ENCODE results near the gene DUSP9. TPM values are rescaled to one million over a fixed set of nuclear protein-coding genes. Genes with fewer than 3 reads are reported as not detected.

Gene DUSP9, protein sequence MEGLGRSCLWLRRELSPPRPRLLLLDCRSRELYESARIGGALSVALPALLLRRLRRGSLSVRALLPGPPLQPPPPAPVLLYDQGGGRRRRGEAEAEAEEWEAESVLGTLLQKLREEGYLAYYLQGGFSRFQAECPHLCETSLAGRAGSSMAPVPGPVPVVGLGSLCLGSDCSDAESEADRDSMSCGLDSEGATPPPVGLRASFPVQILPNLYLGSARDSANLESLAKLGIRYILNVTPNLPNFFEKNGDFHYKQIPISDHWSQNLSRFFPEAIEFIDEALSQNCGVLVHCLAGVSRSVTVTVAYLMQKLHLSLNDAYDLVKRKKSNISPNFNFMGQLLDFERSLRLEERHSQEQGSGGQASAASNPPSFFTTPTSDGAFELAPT
- under 1 TPM in 1 of 2 donors, not detected in 1; 0.16 TPM for total RNA-seq
- polyA plus RNA-seq (ENCODE audit: insufficient read length in 6 of 6), result under 1 TPM; 0.10 to 0.56 (median 0.30) TPM
- long read RNA-seq, donor 1, result 0 reads
- long read RNA-seq, donor 2, partial matches to known transcripts, result 0 of 1 reads
- long read RNA-seq, donor 2, other reads (novel, unspliced or antisense), result 0 of 1 reads
- long read RNA-seq, donor 3, result 0 reads
- long read RNA-seq, donor 4, result 0 reads
- long read RNA-seq, donor 5, result 0 reads
- long read RNA-seq, donor 6, result 0 reads
- long read RNA-seq, donor 7, partial matches to known transcripts, result 0 of 1 reads
- long read RNA-seq, donor 7, other reads (novel, unspliced or antisense), result 0 of 1 reads
- long read RNA-seq, donor 8, result 0 reads
- long read RNA-seq, donor 9, result 0 reads
- long read RNA-seq, donor 10, result 0 reads
- long read RNA-seq, donor 11, result 0 reads
- long read RNA-seq, donor 12, result 0 reads

DNA sequence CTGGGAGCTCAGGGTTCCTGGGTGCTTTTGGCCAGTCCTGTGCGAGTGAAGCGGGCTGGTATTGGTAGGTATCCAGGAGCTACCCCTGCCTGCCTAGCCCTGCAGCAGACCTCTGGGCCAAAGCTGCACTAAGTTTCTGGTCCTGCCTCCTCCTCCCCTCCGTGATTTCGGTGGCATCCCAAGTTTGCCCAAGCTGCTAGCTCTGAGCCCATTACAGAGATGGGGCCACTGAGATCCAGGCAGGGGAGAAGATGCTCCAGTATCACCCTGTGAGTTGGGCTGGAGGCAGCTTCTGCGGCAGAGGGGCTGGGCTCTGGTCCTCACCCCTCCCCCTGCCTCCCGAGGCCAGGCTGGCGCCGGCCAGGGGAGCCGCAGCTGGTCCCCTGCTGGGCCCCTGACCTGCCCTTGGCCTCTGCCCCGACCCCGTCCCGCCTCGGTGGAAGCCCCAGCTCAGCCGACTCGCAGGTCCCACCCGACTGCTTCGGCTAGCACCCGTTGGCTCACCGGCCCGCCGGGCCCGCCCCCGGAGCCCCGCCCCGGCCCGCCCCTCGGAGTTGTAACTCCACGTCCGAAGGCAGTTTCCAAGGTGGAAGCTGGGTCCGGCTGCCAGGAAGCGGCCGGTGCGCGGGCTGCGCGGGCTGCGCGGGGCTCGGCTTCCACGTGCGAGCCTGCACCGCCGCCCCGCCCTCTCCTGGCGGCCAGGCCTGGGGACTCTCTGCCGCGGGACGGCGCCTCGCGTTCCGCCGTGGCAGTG, at the start of gene DUSP9:
Gene DUSP9 (plus strand): TSS at position 584 of the 754 bp plus-strand sequence. CDS start 751 bp downstream, outside the sequence.
- Histone ChIP-seq H3K36me3 (no peaks in the 10 kb centered on the region), H3K9me3 (no peaks in the 10 kb centered on the region), H3K27ac (no peak within 1 kb of the TSS), H3K4me3 (no peak within 1 kb of the TSS), H3K4me1 (peaks cover 0 to 5% of the 10 kb centered on the region in 2 donors), H3K27me3 (peaks cover 58 to 83% of the 10 kb centered on the region in 2 donors)
- DNase-seq, result peak in 2 of 4 donors; percentile 31 to 55
- ATAC-seq, result peak; percentile 55
- TF ChIP-seq, protein P1, sequence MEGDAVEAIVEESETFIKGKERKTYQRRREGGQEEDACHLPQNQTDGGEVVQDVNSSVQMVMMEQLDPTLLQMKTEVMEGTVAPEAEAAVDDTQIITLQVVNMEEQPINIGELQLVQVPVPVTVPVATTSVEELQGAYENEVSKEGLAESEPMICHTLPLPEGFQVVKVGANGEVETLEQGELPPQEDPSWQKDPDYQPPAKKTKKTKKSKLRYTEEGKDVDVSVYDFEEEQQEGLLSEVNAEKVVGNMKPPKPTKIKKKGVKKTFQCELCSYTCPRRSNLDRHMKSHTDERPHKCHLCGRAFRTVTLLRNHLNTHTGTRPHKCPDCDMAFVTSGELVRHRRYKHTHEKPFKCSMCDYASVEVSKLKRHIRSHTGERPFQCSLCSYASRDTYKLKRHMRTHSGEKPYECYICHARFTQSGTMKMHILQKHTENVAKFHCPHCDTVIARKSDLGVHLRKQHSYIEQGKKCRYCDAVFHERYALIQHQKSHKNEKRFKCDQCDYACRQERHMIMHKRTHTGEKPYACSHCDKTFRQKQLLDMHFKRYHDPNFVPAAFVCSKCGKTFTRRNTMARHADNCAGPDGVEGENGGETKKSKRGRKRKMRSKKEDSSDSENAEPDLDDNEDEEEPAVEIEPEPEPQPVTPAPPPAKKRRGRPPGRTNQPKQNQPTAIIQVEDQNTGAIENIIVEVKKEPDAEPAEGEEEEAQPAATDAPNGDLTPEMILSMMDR (IDR thresholded peaks at IDR 0.05), result no peak
- intact Hi-C loops (cut with DNase I), result no loop called here

DNA sequence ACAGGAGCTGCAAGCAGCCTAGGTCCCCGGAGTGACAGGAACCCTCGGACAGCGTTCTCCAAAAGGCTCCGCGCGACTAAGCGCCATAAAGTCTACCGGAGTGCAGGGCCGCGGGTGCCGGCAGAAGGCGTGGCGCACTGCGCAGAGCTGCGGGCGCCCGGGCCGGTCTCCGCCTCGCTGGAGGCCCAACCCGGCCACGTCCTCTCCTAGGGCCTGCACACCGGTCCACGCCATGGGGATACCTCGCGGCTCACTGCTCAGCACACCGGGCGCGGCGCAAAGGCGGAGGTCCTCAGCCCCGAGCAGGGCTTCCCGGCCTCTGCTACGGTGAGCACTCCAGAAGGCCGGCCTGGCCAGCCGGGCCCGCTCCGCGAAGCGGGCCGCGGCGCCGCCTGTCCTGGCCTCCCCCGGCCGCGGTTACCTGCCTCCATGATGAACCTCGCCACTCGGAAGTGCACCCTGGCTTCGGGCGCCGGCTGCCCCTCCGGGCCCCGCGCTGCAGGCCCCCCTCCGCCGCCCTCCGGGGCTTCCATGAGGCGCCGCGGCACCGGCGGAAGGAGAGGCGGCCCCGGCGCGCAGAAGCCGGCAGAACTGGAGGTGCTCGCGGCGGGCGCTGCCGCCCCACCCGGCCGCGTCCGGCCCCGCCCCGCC, 48.3 kb upstream of the DUSP9 start, which contains the start of gene CCNQ:
Gene CCNQ (minus strand): TSS at position 599 of the 651 bp plus-strand sequence. CDS start 66 bp downstream, at position 533.
- intact Hi-C loops (cut with DNase I), result no loop called here
- ATAC-seq (peak; percentile 53), DNase-seq (peak in 1 of 4 donors; percentile 9)
- TF ChIP-seq, protein P1 (IDR thresholded peaks at IDR 0.05), result no peak
- Histone ChIP-seq H3K36me3 (peaks cover 0 to 22% of the 10 kb centered on the region in 2 donors), H3K27ac (peak within 1 kb of the TSS; percentile 7 to 78), H3K4me1 (peaks cover 0 to 24% of the 10 kb centered on the region in 2 donors), H3K27me3 (no peaks in the 10 kb centered on the region), H3K9me3 (no peaks in the 10 kb centered on the region), H3K4me3 (peak within 1 kb of the TSS; percentile 56 to 69)

DNA sequence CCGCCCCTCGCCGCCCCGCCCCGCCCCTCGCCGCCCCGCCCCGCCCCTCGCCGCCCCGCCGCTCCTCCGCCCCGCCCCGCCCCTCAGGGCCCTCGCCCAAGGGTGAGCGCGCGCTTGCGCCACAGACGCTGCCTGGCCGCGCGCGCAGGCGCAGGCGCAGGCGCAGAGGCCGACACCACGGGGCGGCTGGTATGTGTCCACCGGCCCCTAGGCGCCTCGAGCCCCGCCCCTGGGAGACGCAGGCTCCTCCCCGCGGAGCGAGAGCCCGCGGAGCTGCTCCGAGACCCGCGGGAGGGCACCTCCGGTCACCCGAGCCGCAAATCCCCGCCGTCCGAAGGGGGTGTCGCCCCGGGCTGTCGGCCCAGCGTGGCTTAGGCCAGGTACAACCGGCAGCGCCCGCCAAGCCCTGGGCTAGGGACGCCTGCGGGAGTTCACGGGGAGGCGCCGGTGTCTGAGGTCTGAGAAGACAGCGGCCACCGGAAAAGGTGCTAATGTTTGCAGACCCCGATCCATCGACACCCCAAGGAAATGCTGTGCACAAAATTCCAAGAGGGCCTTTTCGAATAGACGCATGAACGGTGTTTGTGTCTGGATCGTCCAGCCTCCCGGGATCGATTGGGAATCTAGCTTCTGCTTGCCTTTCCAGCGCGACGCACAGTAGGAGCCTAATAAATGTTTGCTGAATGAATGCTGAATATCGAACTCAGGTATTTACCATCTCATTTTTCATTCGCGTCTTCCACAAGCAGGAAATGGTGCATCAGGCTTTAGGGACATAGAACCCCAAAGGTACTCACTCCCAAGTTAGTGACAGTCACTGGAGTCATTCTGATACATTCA, 47.6 kb upstream of the DUSP9 start:
- peak; percentile 80 to 97 (median 93) for DNase-seq
- H3K4me1 ChIP-seq, result peaks cover 0 to 24% of the 10 kb centered on the region in 2 donors

DNA sequence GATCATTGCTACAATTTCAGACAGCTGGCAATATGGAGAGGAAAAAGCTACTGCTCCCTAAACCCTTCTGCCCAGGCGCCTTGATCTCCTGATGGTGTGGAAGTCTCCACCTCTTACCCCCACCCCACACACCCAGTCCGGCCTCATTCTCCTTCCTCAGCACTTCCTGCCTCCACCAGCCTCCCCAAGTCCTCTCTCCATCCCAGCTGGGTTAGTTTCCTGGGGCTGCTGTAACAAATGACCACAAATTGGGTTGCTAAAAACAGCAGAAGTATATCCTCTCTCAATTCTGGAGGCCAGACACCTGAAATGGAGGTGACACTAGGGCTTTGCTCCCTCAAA, 47.0 kb upstream of the DUSP9 start:
- intact Hi-C loops (cut with DNase I), result no loop called here
- Histone ChIP-seq H3K4me3 (peak overlapping the region; percentile 39 to 69), H3K4me1 (peaks cover 0 to 24% of the 10 kb centered on the region in 2 donors), H3K27me3 (no peaks in the 10 kb centered on the region), H3K36me3 (peaks cover 0 to 9% of the 10 kb centered on the region in 2 donors), H3K9me3 (no peaks in the 10 kb centered on the region), H3K27ac (no peak overlapping the region)
- ATAC-seq (peak; percentile 40), DNase-seq (no peak)
- TF ChIP-seq, protein P1 (IDR thresholded peaks at IDR 0.05), result no peak

More for the DNA sequence above, 47.6 kb upstream of the DUSP9 start:
- Histone ChIP-seq H3K27ac (peak overlapping the region; percentile 7 to 70), H3K9me3 (no peaks in the 10 kb centered on the region), H3K36me3 (peaks cover 0 to 15% of the 10 kb centered on the region in 2 donors), H3K27me3 (no peaks in the 10 kb centered on the region), H3K4me3 (peak overlapping the region; percentile 39 to 69)
- intact Hi-C loops (cut with DNase I), result no loop called here
- peak; percentile 95 for ATAC-seq
- TF ChIP-seq, protein P1 (IDR thresholded peaks at IDR 0.05), result no peak
